Neural crest cell (in vitro differentiated cells): Measurements from ENCODE around the gene RABGEF1. TPM values are rescaled to one million over a fixed set of nuclear protein-coding genes. Genes with fewer than 3 reads are reported as not detected.
A peak's percentile ranks its signal among the peaks of the same experiment; 100 is the strongest.

Experiments
- DNase-seq: peaks from one replicate; pipeline ENCODE4 v3.0.0; 2021; ENCODE audit warnings: low read depth, mixed read lengths, low spot score
- H3K27ac Mint-ChIP-seq: one replicate; pipeline ENCODE4 v1.8.0; 2021; ENCODE audit warnings: mild to moderate bottlenecking, mixed read lengths; ENCODE audit not compliant: unreplicated experiment
- H3K27me3 Mint-ChIP-seq: 2 replicates; pipeline ENCODE4 v1.8.0; 2021; ENCODE audit warnings: low read depth, mild to moderate bottlenecking, mixed read lengths
- H3K36me3 Mint-ChIP-seq: 2 replicates; pipeline ENCODE4 v1.8.0; 2021; ENCODE audit warnings: low read depth, mild to moderate bottlenecking, mixed read lengths
- H3K4me1 Mint-ChIP-seq: 2 replicates; pipeline ENCODE4 v1.8.0; 2021; ENCODE audit warnings: mixed read lengths
- H3K4me3 Mint-ChIP-seq: one replicate; pipeline ENCODE4 v1.8.0; 2021; ENCODE audit warnings: mild to moderate bottlenecking, mixed read lengths
- H3K9me3 Mint-ChIP-seq: 2 replicates; pipeline ENCODE4 v1.8.0; 2021; ENCODE audit warnings: mixed read lengths
- CTCF ChIP-seq: fragments of 200-600 bp; sonication (generic); conservative IDR thresholded peaks from 2 replicates; pipeline ENCODE4 v1.5.0; 2021; ENCODE audit warnings: antibody characterized with exemption, mild to moderate bottlenecking
- total RNA-seq: library from RNA; stranded (reverse); gene quantifications from 2 replicates; pipeline ENCODE4 v1.2.1, GENCODE V29; 2021

The RABGEF1 gene
- total RNA-seq, 1 donor from 2014 or later: 17.7 TPM

- no peak for TF ChIP-seq CTCF
- no peaks in the 10 kb centered on the region for H3K9me3 Mint-ChIP-seq
- H3K36me3 Mint-ChIP-seq: no peaks in the 10 kb centered on the region
- peaks cover 5% of the 10 kb centered on the region for H3K27me3 Mint-ChIP-seq
- H3K4me1 Mint-ChIP-seq: peaks cover 26% of the 10 kb centered on the region
- peak overlapping the region; percentile 98 for H3K27ac Mint-ChIP-seq
- no peak for DNase-seq
- H3K4me3 Mint-ChIP-seq: peak overlapping the region; percentile 82
Observed at GRCh38 chr7:66847879-66848790, 107.6 kb downstream of the RABGEF1 start.

GRCh38 chr7:66859339-66859738 lies 118.8 kb downstream of the RABGEF1 start:
- Mint-ChIP-seq H3K9me3 (no peaks in the 10 kb centered on the region), H3K4me1 (no peaks in the 10 kb centered on the region), H3K36me3 (peaks cover 2% of the 10 kb centered on the region), H3K27me3 (no peaks in the 10 kb centered on the region), H3K27ac (peak overlapping the region; percentile 86), H3K4me3 (no peak overlapping the region)
- no peak for TF ChIP-seq CTCF
- DNase-seq: no peak

GRCh38 chr7:66859794-66860645 lies 119.5 kb downstream of the RABGEF1 start:
- Mint-ChIP-seq H3K9me3 (no peaks in the 10 kb centered on the region), H3K27me3 (no peaks in the 10 kb centered on the region), H3K4me3 (no peak overlapping the region), H3K4me1 (peaks cover 5% of the 10 kb centered on the region), H3K36me3 (peaks cover 2% of the 10 kb centered on the region), H3K27ac (peak overlapping the region; percentile 86)
- no peak for TF ChIP-seq CTCF
- DNase-seq: no peak

GRCh38 chr7:66860767-66861166 lies 120.2 kb downstream of the RABGEF1 start:
- Mint-ChIP-seq H3K9me3 (no peaks in the 10 kb centered on the region), H3K4me3 (no peak overlapping the region), H3K27me3 (no peaks in the 10 kb centered on the region), H3K27ac (peak overlapping the region; percentile 19), H3K4me1 (peaks cover 8% of the 10 kb centered on the region), H3K36me3 (peaks cover 2% of the 10 kb centered on the region)
- DNase-seq: no peak
- no peak for TF ChIP-seq CTCF

Other genes starting within 250 kb of the RABGEF1 start
- gene KCTD7, start 111.9 kb upstream of the RABGEF1 start, total RNA-seq: 16.8 and 20.2 TPM in 2 replicates
- gene TMEM248, start 180.5 kb downstream of the RABGEF1 start, total RNA-seq: 69.7 and 72.2 TPM in 2 replicates